Right cardiac atrium (tissue), 5 donors: Measurements from ENCODE around the gene ZNF718. TPM values are rescaled to one million over a fixed set of nuclear protein-coding genes. Genes with fewer than 3 reads are reported as not detected.
A peak's percentile ranks its signal among the peaks of the same experiment; 100 is the strongest.
"Not testable (repeated sequence)": the region's sequence is repeated elsewhere in the genome, so short reads cannot be mapped to it uniquely, and the experiment has no call there.

Experiments used
- ATAC-seq, 2 donors: fragments of 200-7000 bp; cut with Tn5 transposase; one replicate each; pipeline versions ENCODE4 v1.8.0 to v1.9.1; 2020; ENCODE audit warnings: moderate library complexity in 2 of 2, mild to moderate bottlenecking in 1 of 2
- DNase-seq, 3 donors: peaks; one replicate each; pipeline ENCODE4 v3.0.0-alpha.2; 2020
- H3K27ac ChIP-seq: one replicate; pipeline ENCODE4 v1.5.1; 2013; ENCODE audit warnings: mild to moderate bottlenecking, low read length, control low read depth, moderate library complexity
- H3K27me3 ChIP-seq: one replicate; pipeline ENCODE4 v1.6.1; 2013; ENCODE audit not compliant: control insufficient read depth, insufficient read depth
- H3K4me1 ChIP-seq: one replicate; pipeline ENCODE4 v1.6.1; 2013; ENCODE audit warnings: low read length; ENCODE audit not compliant: control insufficient read depth, insufficient read depth
- H3K4me3 ChIP-seq: one replicate; pipeline ENCODE4 v1.5.1; 2013; ENCODE audit warnings: low read length, control low read depth
- H3K9me3 ChIP-seq: one replicate; pipeline ENCODE4 v1.6.1; 2013; ENCODE audit warnings: low read length; ENCODE audit not compliant: control insufficient read depth
- WGBS: extraction: QIAGEN DNeasy Blood & Tissue Kit; methylation state at CpG from one replicate; pipeline ENCODE4 v1.1.7; 2013; 5-methylcytosine and 5-hydroxymethylcytosine counted together
- intact Hi-C, 4 donors: fragments of 100-400 bp; cut with DNase I; formaldehyde crosslinking; loops; one replicate each; pipeline versions ENCODE4 v1.11.0 to v1.14.0; 2022 to 2023
- polyA plus RNA-seq: library from polyadenylated mRNA; stranded (reverse); fragments of 200-250 nt; gene quantifications from one replicate; pipeline ENCODE4 v1.2.3, GENCODE V29; 2013
- total RNA-seq, 4 donors: library from RNA; stranded (reverse); fragmentation: NEBNext Ultra II Directional; extraction: Animal tissue kit (Norgen Biotek cat#: 25700); gene quantifications; one replicate each; pipeline ENCODE4 v1.2.1, GENCODE V29; 2021
- donor health status: healthy with polysubstance abuse.
- donor health status: DM: no; HTN: yes; CAD: no.
- donor health status: DM: no; HTN: no; CAD: no.
- donor health status: DM: no; HTN: yes; CAD: no; lungs with severe emphysema.
- donor health status: DM: yes; HTN: yes; CAD: no.

Gene ZNF718
- total and polyA plus RNA-seq, 5 donors = 1.7 to 7.9 (median 3.9) TPM

- 98% methylated on average over 24 of the region's 24 CpGs for WGBS
- intact Hi-C loops = no loop called here
- Histone ChIP-seq H3K4me1 (no peaks in the 10 kb centered on the region), H3K4me3 (no peak overlapping the region), H3K27ac (no peak overlapping the region), H3K9me3 (no peaks in the 10 kb centered on the region), H3K27me3 (no peaks in the 10 kb centered on the region)
- DNase-seq (peak in 1 of 3 donors; percentile 43), ATAC-seq (peak; percentile 13 to 31)
Measured at GRCh38 chr4:205097-205756, 80.9 kb downstream of the ZNF718 start.

GRCh38 chr4:206054-206453 is 81.8 kb downstream of the ZNF718 start:
- intact Hi-C loops = no loop called here
- H3K4me1 ChIP-seq = no peaks in the 10 kb centered on the region
- H3K27ac ChIP-seq = no peak overlapping the region
- WGBS = 97% methylated on average over 4 of the region's 4 CpGs
- H3K27me3 ChIP-seq = no peaks in the 10 kb centered on the region
- ATAC-seq (no peak), DNase-seq (no peak)
- H3K9me3 ChIP-seq = no peaks in the 10 kb centered on the region
- H3K4me3 ChIP-seq = no peak overlapping the region

GRCh38 chr4:208416-209096 is 84.3 kb downstream of the ZNF718 start:
- H3K4me1 ChIP-seq, H3K27me3 ChIP-seq, H3K27ac ChIP-seq, intact Hi-C loops, ATAC-seq, H3K4me3 ChIP-seq, DNase-seq, H3K9me3 ChIP-seq: not testable (repeated sequence)
- WGBS = 80% methylated on average over 3 of the region's 3 CpGs

- DNase-seq (no peak), ATAC-seq (no peak)
- Histone ChIP-seq H3K4me1 (peaks cover 5% of the 10 kb centered on the region), H3K4me3 (no peak overlapping the region), H3K9me3 (no peaks in the 10 kb centered on the region), H3K27me3 (no peaks in the 10 kb centered on the region), H3K27ac (no peak overlapping the region)
- intact Hi-C loops = no loop called here
- 82% methylated on average over 8 of the region's 8 CpGs for WGBS
Measured at GRCh38 chr4:211033-211511, 86.8 kb downstream of the ZNF718 start.

GRCh38 chr4:212438-213188 is 88.3 kb downstream of the ZNF718 start:
- Histone ChIP-seq H3K27me3 (no peaks in the 10 kb centered on the region), H3K4me1 (peaks cover 5% of the 10 kb centered on the region), H3K4me3 (peak overlapping the region; percentile 47), H3K9me3 (no peaks in the 10 kb centered on the region), H3K27ac (peak overlapping the region; percentile 5)
- ATAC-seq (peak; percentile 99 to 100), DNase-seq (peak; percentile 83 to 91 (median 89))
- WGBS = 4% methylated on average over 57 of the region's 57 CpGs
- intact Hi-C loops = no loop called here

GRCh38 chr4:213189-213535 is 88.9 kb downstream of the ZNF718 start:
- DNase-seq, H3K27ac ChIP-seq, H3K27me3 ChIP-seq, H3K4me1 ChIP-seq, H3K9me3 ChIP-seq, intact Hi-C loops: not testable (repeated sequence)
- ATAC-seq = peak in 1 of 2 donors; percentile 7
- 16% methylated on average over 13 of the region's 13 CpGs for WGBS
- peak overlapping the region; percentile 47 for H3K4me3 ChIP-seq

Other genes starting within 250 kb of the ZNF718 start
- gene ZNF595, start 71.2 kb upstream of the ZNF718 start, total RNA-seq = 10 to 100 TPM in 2 of 4 donors, 1 to 10 TPM in 2; 8.3 to 21.6 (median 11.8) TPM
- gene ZNF595, start 71.2 kb upstream of the ZNF718 start, polyA plus RNA-seq = 4.4 TPM
- gene ZNF732, start 181.0 kb downstream of the ZNF718 start, total RNA-seq = under 1 TPM in 1 of 4 donors, not detected in 3; 0.25 TPM
- gene ZNF732, start 181.0 kb downstream of the ZNF718 start, polyA plus RNA-seq = 0.09 TPM
- 10 to 100 TPM; 10.1 to 11.5 (median 11.3) TPM for gene ZNF141, start 213.3 kb downstream of the ZNF718 start, total RNA-seq
- gene ZNF141, start 213.3 kb downstream of the ZNF718 start, polyA plus RNA-seq = 3.1 TPM